Liver (tissue), 9 donors: ENCODE data around the gene YARS2. TPM values are rescaled to one million over a fixed set of nuclear protein-coding genes. Genes with fewer than 3 reads are reported as not detected.

ENCODE experiments used
- DNase-seq: peaks from one replicate; pipeline ENCODE4 v3.0.0-alpha.2; 2017; ENCODE audit warnings: low spot score
- H3K27ac ChIP-seq, 2 donors: one replicate each; pipeline ENCODE4 v1.7.0; 2013; ENCODE audit warnings: inconsistent platforms in 2 of 2, low read length in 2 of 2, control low read depth in 1 of 2, low read depth in 1 of 2, mild to moderate bottlenecking in 1 of 2
- H3K27me3 ChIP-seq, 4 donors: one replicate each; pipeline versions ENCODE4 v1.6.1 to v1.7.0; 2013; ENCODE audit warnings: low read length in 3 of 4, inconsistent platforms in 1 of 4, mild to moderate bottlenecking in 1 of 4, moderate library complexity in 1 of 4; ENCODE audit not compliant: control insufficient read depth in 4 of 4, insufficient read depth in 4 of 4
- H3K36me3 ChIP-seq, 4 donors: one replicate each; pipeline versions ENCODE4 v1.6.1 to v1.7.0; 2013; ENCODE audit warnings: low read length in 3 of 4, mild to moderate bottlenecking in 3 of 4, low read depth in 1 of 4, moderate library complexity in 1 of 4; ENCODE audit not compliant: control insufficient read depth in 4 of 4, insufficient read depth in 3 of 4
- H3K4me1 ChIP-seq, 4 donors: one replicate each; pipeline versions ENCODE4 v1.6.1 to v1.7.0; 2013; ENCODE audit warnings: low read length in 3 of 4, mild to moderate bottlenecking in 3 of 4, moderate library complexity in 1 of 4; ENCODE audit not compliant: control insufficient read depth in 4 of 4, insufficient read depth in 4 of 4
- H3K4me3 ChIP-seq, 3 donors: one replicate each; pipeline versions ENCODE4 v1.6.1 to v1.7.0; 2013; ENCODE audit warnings: low read length in 3 of 3, control low read depth in 1 of 3, low read depth in 1 of 3, mild to moderate bottlenecking in 1 of 3
- H3K9ac ChIP-seq, 2 donors: one replicate each; pipeline ENCODE4 v1.7.0; 2013; ENCODE audit warnings: low read length in 2 of 2, mild to moderate bottlenecking in 2 of 2, moderate library complexity in 2 of 2, control low read depth in 1 of 2, low read depth in 1 of 2
- H3K9me3 ChIP-seq, 4 donors: one replicate each; pipeline versions ENCODE4 v1.6.1 to v1.7.0; 2013; ENCODE audit warnings: low read length in 3 of 4; ENCODE audit not compliant: control insufficient read depth in 4 of 4
- EGR1 ChIP-seq, 2 donors: IDR thresholded peaks; 2 replicates each; pipeline ENCODE4 v1.6.1; 2016 to 2018; ENCODE audit warnings: antibody characterized with exemption in 2 of 2, low read depth in 2 of 2
- GABPA ChIP-seq, 2 donors: IDR thresholded peaks in 1 of 2; conservative IDR thresholded peaks in 1 of 2; 2 replicates each; pipeline ENCODE4 v1.6.1; 2016; ENCODE audit warnings: antibody characterized with exemption in 2 of 2, mild to moderate bottlenecking in 1 of 2, moderate library complexity in 1 of 2
- JUND ChIP-seq, 2 donors: IDR thresholded peaks; 2 replicates each; pipeline ENCODE4 v1.6.1; 2016; ENCODE audit warnings: antibody characterized with exemption in 2 of 2
- RAD21 ChIP-seq, 2 donors: IDR thresholded peaks; 2 replicates each; pipeline ENCODE4 v1.6.1; 2016; ENCODE audit warnings: antibody characterized with exemption in 2 of 2, mild to moderate bottlenecking in 2 of 2
- RXRA ChIP-seq, 2 donors: IDR thresholded peaks; 2 replicates each; pipeline ENCODE4 v1.6.1; 2017 to 2018; ENCODE audit warnings: antibody characterized with exemption in 2 of 2, mild to moderate bottlenecking in 1 of 2
- SP1 ChIP-seq: IDR thresholded peaks from 2 replicates; pipeline ENCODE4 v1.6.1; 2018; ENCODE audit warnings: antibody characterized with exemption, mild to moderate bottlenecking
- WGBS: extraction: QIAGEN DNeasy Blood & Tissue Kit; methylation state at CpG from one replicate; pipeline ENCODE4 v1.1.7; 2013; 5-methylcytosine and 5-hydroxymethylcytosine counted together
- polyA plus RNA-seq, 2 donors: library from polyadenylated mRNA; stranded (reverse) in 1 of 2; unstranded in 1 of 2; fragments of 200-250 nt in 1 of 2; fragments of >200 nt in 1 of 2; fragmentation: Nextera tagmentation in 1 of 2; extraction: Ambion mirVana in 1 of 2; gene quantifications; one replicate each; pipeline versions ENCODE4 v1.2.1 to v1.2.3, GENCODE V29; 2013 to 2015
- total RNA-seq, 2 donors: library from RNA; depleted of rRNA; stranded (reverse); fragments of >200 nt; gene quantifications; one replicate each; pipeline ENCODE4 v1.2.3, GENCODE V29; 2014
- TF ChIP-seq, protein P1 (sequence below): fragments of 150-350 bp; IDR thresholded peaks from 2 replicates; pipeline ENCODE4 v1.5.1; 2017; ENCODE audit warnings: improper control_type of control experiment, low read depth, low read length; ENCODE audit not compliant: missing input control
- TF ChIP-seq, protein P2 (sequence below): IDR thresholded peaks from 2 replicates; pipeline ENCODE4 v1.6.1; 2016; ENCODE audit warnings: antibody characterized with exemption, mild to moderate bottlenecking
- donor health status: healthy.
- donor health status: healthy.
- donor health status: healthy.
- donor health status: healthy.
- donor health status: healthy.

YARS2 gene
- total and polyA plus RNA-seq, 4 donors = 7.4 to 16.4 (median 10.4) TPM

DNA sequence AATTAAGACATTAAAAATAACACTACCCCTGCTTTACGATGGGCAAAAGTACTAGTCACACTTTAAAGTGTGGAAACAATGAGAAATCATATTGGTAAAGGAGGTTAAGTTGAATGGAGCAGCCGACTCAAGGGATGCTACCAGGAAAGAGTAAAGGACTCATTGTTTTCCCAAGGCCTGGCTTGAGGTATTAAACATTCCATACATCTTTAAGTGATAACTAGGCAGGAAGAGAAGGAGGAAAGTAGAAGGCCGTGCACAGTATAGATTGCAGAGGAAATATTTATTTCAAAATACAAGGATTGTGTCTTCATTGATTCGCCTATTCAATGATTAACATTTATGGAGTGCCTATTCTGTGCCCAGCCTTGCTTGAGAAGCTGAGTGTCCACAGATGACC is 20.6 kb upstream of the YARS2 start:
- Histone ChIP-seq H3K36me3 (no peaks in the 10 kb centered on the region), H3K4me1 (no peaks in the 10 kb centered on the region), H3K4me3 (no peak overlapping the region), H3K9me3 (no peaks in the 10 kb centered on the region), H3K27me3 (no peaks in the 10 kb centered on the region), H3K27ac (no peak overlapping the region), H3K9ac (no peak overlapping the region)
- 84% methylated on average over 4 of the region's 4 CpGs for WGBS
- TF ChIP-seq EGR1 (IDR thresholded peaks at IDR 0.05; ENCODE audit: low read depth in 2 of 2) (no peak), SP1 (no peak), RAD21 (IDR thresholded peaks at IDR 0.05) (no peak)
- TF ChIP-seq, protein P1, sequence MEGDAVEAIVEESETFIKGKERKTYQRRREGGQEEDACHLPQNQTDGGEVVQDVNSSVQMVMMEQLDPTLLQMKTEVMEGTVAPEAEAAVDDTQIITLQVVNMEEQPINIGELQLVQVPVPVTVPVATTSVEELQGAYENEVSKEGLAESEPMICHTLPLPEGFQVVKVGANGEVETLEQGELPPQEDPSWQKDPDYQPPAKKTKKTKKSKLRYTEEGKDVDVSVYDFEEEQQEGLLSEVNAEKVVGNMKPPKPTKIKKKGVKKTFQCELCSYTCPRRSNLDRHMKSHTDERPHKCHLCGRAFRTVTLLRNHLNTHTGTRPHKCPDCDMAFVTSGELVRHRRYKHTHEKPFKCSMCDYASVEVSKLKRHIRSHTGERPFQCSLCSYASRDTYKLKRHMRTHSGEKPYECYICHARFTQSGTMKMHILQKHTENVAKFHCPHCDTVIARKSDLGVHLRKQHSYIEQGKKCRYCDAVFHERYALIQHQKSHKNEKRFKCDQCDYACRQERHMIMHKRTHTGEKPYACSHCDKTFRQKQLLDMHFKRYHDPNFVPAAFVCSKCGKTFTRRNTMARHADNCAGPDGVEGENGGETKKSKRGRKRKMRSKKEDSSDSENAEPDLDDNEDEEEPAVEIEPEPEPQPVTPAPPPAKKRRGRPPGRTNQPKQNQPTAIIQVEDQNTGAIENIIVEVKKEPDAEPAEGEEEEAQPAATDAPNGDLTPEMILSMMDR = no peak
- no peak for DNase-seq

DNA sequence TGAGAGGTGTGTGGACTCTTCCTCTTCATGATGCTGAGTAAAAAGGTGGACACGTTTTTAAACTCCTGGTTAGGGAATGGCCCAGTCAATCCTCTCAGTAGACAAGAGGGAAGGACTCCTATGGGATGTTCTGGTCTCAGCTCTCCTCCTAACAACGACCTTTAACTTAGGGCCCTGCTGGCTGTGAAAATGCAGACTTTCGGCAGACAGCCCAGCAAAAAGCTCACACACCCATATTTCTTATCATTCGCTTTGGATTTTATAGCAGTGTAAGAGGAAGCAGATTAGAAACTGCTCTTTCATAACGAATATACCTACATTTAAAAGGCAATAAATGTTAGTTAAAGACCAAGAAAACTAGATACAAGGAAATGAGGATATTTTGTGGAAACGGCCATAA is 18.0 kb upstream of the YARS2 start:
- Histone ChIP-seq H3K36me3 (no peaks in the 10 kb centered on the region), H3K27ac (no peak overlapping the region), H3K9ac (no peak overlapping the region), H3K4me1 (peaks cover 0 to 2% (median 0%) of the 10 kb centered on the region in 4 donors), H3K9me3 (no peaks in the 10 kb centered on the region), H3K4me3 (no peak overlapping the region), H3K27me3 (no peaks in the 10 kb centered on the region)
- TF ChIP-seq GABPA (IDR thresholded peaks at IDR 0.05 in 1 of 2, conservative IDR thresholded peaks at IDR 0.05 in 1 of 2) (no peak), JUND (IDR thresholded peaks at IDR 0.05) (no peak), RXRA (IDR thresholded peaks at IDR 0.05) (no peak)
- TF ChIP-seq, protein P2, sequence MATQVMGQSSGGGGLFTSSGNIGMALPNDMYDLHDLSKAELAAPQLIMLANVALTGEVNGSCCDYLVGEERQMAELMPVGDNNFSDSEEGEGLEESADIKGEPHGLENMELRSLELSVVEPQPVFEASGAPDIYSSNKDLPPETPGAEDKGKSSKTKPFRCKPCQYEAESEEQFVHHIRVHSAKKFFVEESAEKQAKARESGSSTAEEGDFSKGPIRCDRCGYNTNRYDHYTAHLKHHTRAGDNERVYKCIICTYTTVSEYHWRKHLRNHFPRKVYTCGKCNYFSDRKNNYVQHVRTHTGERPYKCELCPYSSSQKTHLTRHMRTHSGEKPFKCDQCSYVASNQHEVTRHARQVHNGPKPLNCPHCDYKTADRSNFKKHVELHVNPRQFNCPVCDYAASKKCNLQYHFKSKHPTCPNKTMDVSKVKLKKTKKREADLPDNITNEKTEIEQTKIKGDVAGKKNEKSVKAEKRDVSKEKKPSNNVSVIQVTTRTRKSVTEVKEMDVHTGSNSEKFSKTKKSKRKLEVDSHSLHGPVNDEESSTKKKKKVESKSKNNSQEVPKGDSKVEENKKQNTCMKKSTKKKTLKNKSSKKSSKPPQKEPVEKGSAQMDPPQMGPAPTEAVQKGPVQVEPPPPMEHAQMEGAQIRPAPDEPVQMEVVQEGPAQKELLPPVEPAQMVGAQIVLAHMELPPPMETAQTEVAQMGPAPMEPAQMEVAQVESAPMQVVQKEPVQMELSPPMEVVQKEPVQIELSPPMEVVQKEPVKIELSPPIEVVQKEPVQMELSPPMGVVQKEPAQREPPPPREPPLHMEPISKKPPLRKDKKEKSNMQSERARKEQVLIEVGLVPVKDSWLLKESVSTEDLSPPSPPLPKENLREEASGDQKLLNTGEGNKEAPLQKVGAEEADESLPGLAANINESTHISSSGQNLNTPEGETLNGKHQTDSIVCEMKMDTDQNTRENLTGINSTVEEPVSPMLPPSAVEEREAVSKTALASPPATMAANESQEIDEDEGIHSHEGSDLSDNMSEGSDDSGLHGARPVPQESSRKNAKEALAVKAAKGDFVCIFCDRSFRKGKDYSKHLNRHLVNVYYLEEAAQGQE = no peak
- DNase-seq = no peak
- 58% methylated on average over 6 of the region's 6 CpGs for WGBS

DNA sequence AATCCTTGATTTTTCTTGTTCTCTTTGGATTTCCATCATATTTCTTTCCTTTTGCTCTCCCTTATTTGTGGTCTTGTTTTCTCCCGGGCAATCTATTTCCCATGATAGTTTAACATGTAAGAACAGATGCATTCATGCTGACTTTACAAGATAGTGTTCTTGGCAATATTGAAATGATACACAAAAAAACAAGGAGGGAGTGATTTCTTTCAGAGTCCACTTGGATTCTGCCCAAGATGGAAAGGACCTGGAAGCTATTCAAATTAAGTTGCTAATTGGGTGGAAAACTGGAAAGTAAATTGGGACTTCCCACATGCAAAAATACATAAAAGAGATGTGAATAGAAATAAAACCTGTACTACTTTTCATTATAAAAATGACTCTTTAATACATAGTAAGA is 14.4 kb upstream of the YARS2 start:
- Histone ChIP-seq H3K27ac (no peak overlapping the region), H3K4me1 (peaks cover 0 to 2% (median 0%) of the 10 kb centered on the region in 4 donors), H3K9ac (no peak overlapping the region), H3K9me3 (no peaks in the 10 kb centered on the region), H3K4me3 (no peak overlapping the region), H3K27me3 (no peaks in the 10 kb centered on the region), H3K36me3 (no peaks in the 10 kb centered on the region)
- WGBS = 24% methylated on average over 1 of the region's 1 CpG
- no peak for TF ChIP-seq RAD21 (IDR thresholded peaks at IDR 0.05)
- no peak for DNase-seq
